Thoracic aorta (tissue), 2 donors: Measurements from ENCODE around the gene TNK2. TPM values are rescaled to one million over a fixed set of nuclear protein-coding genes. Genes with fewer than 3 reads are reported as not detected.
"Not testable (repeated sequence)": the region's sequence is repeated elsewhere in the genome, so short reads cannot be mapped to it uniquely, and the experiment has no call there.

ENCODE experiments used
- ATAC-seq: fragments of 150-250 bp; one replicate; pipeline ENCODE4 v1.8.0; 2017; ENCODE audit warnings: low read depth; ENCODE audit not compliant: insufficient number of reproducible peaks, low FRiP score
- DNase-seq: peaks from one replicate; pipeline ENCODE4 v3.0.0-alpha.2; 2020; ENCODE audit warnings: low spot score
- H3K27ac ChIP-seq, 2 donors: fragments of 200-600 bp; sonication (generic); 1 replicate in 1 of 2; 2 replicates in 1 of 2; pipeline ENCODE4 v1.5.1; 2016; ENCODE audit warnings: mild to moderate bottlenecking in 2 of 2, moderate library complexity in 2 of 2
- H3K27me3 ChIP-seq: fragments of 200-600 bp; sonication (generic); replicated peaks from 2 replicates; pipeline ENCODE4 v1.6.0; 2016; ENCODE audit warnings: mild to moderate bottlenecking; ENCODE audit not compliant: insufficient read depth
- H3K36me3 ChIP-seq: fragments of 200-600 bp; sonication (generic); one replicate; pipeline ENCODE4 v1.5.1; 2016
- H3K4me1 ChIP-seq, 2 donors: fragments of 200-600 bp; sonication (generic); 1 replicate in 1 of 2; 2 replicates in 1 of 2; pipeline versions ENCODE4 v1.5.1 to v1.6.0; 2016; ENCODE audit warnings: low read depth in 2 of 2, mild to moderate bottlenecking in 1 of 2; ENCODE audit not compliant: control insufficient read depth in 1 of 2
- H3K4me3 ChIP-seq: fragments of 200-600 bp; sonication (generic); 2 replicates; pipeline ENCODE4 v1.5.1; 2016; ENCODE audit warnings: mild to moderate bottlenecking
- H3K9me3 ChIP-seq: fragments of 200-600 bp; sonication (generic); 2 replicates; pipeline ENCODE4 v1.5.1; 2016
- total RNA-seq, 2 donors: library from RNA; depleted of rRNA; stranded (reverse); fragments of >200 nt; gene quantifications; one replicate each; pipeline versions ENCODE4 v1.1.0 to v1.2.3, GENCODE V29; 2016
- TF ChIP-seq, protein P1 (sequence below): fragments of 200-600 bp; sonication (generic); IDR thresholded peaks from one replicate; pipeline ENCODE4 v1.5.1; 2019; ENCODE audit warnings: antibody characterized with exemption

Gene TNK2
- total RNA-seq, 2 donors from 2014 or later: 38.9 to 69.8 TPM

DNA sequence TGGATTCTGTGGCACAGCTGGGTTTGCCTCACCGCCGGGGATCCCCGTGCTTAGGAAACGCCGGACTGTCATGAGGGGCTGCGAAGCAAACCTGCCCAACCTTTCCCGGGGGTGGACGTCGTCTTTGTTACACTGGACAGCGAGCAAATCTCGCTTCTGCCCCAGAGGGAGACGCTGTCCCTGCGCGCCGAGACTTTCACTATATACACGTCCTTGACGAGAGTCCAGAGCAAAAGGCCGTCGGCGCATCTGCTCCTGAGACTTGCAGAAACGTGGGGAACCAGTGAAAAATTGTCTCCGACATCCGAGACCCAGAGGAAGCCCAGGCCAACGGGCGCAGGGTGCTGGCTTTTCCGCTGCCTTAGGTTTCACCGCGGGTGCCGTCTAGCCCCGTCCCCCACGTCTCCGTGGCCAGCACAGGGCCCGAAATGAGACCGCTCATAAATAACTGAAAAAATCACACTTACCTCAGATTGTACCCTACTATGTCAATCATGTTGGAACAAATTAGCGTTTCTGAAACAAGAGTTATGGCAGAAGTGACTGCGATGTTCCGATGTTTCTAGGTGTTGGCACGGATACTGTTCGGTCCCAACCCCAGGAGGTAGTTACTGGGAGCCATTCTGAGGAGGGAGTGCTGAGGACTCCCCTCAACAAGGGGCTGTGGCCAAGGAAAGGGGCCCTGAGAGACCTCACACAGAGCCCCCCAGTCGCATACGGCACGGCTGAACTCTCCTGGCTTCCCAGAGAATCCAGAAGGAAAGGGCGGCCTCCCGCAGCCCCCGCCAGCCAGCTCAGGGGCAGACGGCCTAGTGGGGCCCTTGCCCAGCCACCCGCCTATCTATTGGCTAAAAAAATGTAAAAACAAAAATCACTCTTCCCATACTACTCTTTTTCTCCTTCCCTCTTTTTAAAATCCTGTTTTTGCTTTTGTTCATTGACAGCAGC lies 82.2 kb downstream of the TNK2 start:
- Histone ChIP-seq H3K9me3 (no peaks in the 10 kb centered on the region), H3K27me3 (no peaks in the 10 kb centered on the region), H3K4me1 (no peaks in the 10 kb centered on the region), H3K27ac (no peak overlapping the region), H3K36me3 (no peaks in the 10 kb centered on the region), H3K4me3 (no peak overlapping the region)
- no peak for DNase-seq
- TF ChIP-seq, protein P1, sequence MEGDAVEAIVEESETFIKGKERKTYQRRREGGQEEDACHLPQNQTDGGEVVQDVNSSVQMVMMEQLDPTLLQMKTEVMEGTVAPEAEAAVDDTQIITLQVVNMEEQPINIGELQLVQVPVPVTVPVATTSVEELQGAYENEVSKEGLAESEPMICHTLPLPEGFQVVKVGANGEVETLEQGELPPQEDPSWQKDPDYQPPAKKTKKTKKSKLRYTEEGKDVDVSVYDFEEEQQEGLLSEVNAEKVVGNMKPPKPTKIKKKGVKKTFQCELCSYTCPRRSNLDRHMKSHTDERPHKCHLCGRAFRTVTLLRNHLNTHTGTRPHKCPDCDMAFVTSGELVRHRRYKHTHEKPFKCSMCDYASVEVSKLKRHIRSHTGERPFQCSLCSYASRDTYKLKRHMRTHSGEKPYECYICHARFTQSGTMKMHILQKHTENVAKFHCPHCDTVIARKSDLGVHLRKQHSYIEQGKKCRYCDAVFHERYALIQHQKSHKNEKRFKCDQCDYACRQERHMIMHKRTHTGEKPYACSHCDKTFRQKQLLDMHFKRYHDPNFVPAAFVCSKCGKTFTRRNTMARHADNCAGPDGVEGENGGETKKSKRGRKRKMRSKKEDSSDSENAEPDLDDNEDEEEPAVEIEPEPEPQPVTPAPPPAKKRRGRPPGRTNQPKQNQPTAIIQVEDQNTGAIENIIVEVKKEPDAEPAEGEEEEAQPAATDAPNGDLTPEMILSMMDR: no peak
- ATAC-seq: no peak

DNA sequence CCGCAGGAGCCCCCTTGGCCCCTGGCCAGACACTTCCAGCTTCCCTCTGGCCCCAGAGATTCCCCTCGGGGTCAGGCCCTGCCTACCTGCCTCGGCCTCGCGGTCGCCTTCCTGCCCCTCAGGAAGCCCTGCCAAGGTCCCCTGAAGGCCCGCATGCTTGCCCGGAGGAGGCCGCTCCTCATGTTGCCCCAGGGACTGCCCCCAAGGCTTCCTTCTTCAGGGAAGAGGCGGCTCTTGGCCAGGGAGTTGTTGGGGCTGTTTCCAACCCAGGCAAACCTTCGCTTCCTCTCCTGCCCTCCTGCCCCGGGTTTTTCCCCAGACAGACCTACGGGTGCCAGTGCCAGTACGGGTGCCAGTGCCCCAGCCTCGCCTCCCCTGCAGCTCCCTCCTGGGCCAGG lies 83.2 kb downstream of the TNK2 start:
- DNase-seq (no peak), ATAC-seq (no peak)
- no peak overlapping the region for H3K4me3 ChIP-seq
- no peaks in the 10 kb centered on the region for H3K27me3 ChIP-seq
- no peak overlapping the region for H3K27ac ChIP-seq
- H3K36me3 ChIP-seq: no peaks in the 10 kb centered on the region
- no peaks in the 10 kb centered on the region for H3K4me1 ChIP-seq
- TF ChIP-seq, protein P1: no peak
- H3K9me3 ChIP-seq: no peaks in the 10 kb centered on the region

DNA sequence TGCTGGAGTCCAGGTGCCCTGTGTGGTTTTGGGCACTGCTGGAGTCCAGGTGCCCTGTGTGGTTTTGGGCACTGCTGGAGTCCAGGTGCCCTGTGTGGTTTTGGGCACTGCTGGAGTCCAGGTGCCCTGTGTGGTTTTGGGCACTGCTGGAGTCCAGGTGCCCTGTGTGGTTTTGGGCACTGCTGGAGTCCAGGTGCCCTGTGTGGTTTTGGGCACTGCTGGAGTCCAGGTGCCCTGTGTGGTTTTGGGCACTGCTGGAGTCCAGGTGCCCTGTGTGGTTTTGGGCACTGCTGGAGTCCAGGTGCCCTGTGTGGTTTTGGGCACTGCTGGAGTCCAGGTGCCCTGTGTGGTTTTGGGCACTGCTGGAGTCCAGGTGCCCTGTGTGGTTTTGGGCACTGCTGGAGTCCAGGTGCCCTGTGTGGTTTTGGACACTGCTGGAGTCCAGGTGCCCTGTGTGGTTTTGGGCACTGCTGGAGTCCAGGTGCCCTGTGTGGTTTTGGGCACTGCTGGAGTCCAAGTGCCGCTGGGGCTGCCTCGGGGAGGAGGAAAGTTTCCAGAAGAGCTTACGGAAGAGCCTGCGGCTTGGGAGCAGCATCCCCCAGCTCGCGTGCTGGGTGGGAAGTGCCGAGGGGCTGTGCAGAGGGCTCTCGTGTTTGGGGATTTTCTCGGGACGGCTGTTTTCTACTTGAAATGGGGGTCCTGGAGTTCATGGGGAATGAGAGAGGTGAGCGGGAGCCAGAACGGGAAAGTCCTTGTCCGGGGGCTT lies 83.7 kb downstream of the TNK2 start:
- H3K4me1 ChIP-seq, ATAC-seq, H3K27ac ChIP-seq, H3K36me3 ChIP-seq, DNase-seq, H3K27me3 ChIP-seq, H3K9me3 ChIP-seq, H3K4me3 ChIP-seq: not testable (repeated sequence)

DNA sequence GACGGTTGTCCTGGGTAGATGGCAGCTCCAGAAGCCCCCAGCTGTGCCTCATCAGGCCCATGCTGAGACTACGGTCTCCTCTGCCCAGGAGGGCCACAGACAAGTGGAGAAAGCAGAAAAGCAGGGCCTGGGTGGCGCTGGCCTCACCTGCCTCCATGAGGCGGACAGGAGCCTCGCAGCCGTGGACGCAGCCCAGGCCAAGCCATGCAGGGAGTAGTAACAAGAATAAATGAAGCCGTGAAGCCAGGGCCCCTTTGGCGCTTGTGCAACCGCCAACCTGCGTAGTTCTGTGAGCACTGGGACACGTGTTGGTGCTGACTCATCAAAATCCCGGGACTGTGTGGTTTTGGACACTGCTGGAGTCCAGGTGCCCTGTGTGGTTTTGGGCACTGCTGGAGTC lies 84.4 kb downstream of the TNK2 start:
- Histone ChIP-seq H3K9me3 (no peaks in the 10 kb centered on the region), H3K36me3 (no peaks in the 10 kb centered on the region), H3K27ac (no peak overlapping the region), H3K4me3 (no peak overlapping the region), H3K4me1 (no peaks in the 10 kb centered on the region), H3K27me3 (no peaks in the 10 kb centered on the region)
- ATAC-seq (no peak), DNase-seq (no peak)
- TF ChIP-seq, protein P1: no peak

DNA sequence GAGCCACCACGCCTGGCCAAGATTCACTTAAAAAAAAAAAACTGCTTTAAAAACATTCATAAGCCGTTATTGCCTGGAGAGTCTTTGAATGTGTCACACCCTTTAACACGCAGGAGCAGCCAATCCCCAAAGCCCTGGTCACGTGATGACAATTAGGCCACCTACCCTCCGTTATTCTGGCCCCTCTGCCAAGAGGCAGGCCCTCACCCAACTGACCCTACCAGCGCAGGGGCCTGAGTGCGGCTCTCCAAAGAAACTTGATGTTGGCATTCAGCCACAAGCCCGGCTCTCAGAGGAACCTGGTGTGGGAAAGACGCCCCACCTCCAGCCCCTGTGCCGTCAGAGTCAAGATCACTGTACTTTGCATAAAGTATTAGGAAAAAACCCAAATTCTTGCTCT lies 85.1 kb downstream of the TNK2 start:
- Histone ChIP-seq H3K4me1 (no peaks in the 10 kb centered on the region), H3K9me3 (no peaks in the 10 kb centered on the region), H3K27ac (no peak overlapping the region), H3K27me3 (no peaks in the 10 kb centered on the region), H3K36me3 (no peaks in the 10 kb centered on the region), H3K4me3 (no peak overlapping the region)
- TF ChIP-seq, protein P1: no peak
- ATAC-seq (no peak), DNase-seq (no peak)
